BLaER1 (cell line): ENCODE measurements around the gene PGF.

ENCODE experiments used
- H3K27ac ChIP-seq: shearing (Covaris generic); formaldehyde crosslinking; 2 replicates; pipeline ENCODE4 v1.8.1; 2022
- H3K27me3 ChIP-seq: shearing (Covaris generic); formaldehyde crosslinking; 2 replicates; pipeline ENCODE4 v1.8.1; 2022
- H3K36me3 ChIP-seq: shearing (Covaris generic); formaldehyde crosslinking; 2 replicates; pipeline ENCODE4 v1.8.1; 2022
- H3K4me1 ChIP-seq: shearing (Covaris generic); formaldehyde crosslinking; 2 replicates; pipeline ENCODE4 v1.8.1; 2022
- H3K4me2 ChIP-seq: shearing (Covaris generic); formaldehyde crosslinking; 2 replicates; pipeline ENCODE4 v1.8.1; 2022
- H3K4me3 ChIP-seq: shearing (Covaris generic); formaldehyde crosslinking; 2 replicates; pipeline ENCODE4 v1.8.1; 2022
- H3K9ac ChIP-seq: shearing (Covaris generic); formaldehyde crosslinking; 2 replicates; pipeline ENCODE4 v1.8.1; 2022
- H3K9me3 ChIP-seq: shearing (Covaris generic); formaldehyde crosslinking; 2 replicates; pipeline ENCODE4 v1.8.1; 2022
- H4K20me1 ChIP-seq: shearing (Covaris generic); formaldehyde crosslinking; 2 replicates; pipeline ENCODE4 v1.8.1; 2022
- Cebpa-rat ChIP-seq: shearing (Covaris generic); IDR thresholded peaks from 2 replicates; pipeline ENCODE4 v1.8.1; 2022

The PGF gene

GRCh38 chr14:74945261-74945851, 10.0 kb downstream of the PGF start:
- no peak overlapping the region for H3K4me3 ChIP-seq
- H4K20me1 ChIP-seq: no peaks in the 10 kb centered on the region
- peaks cover 72% of the 10 kb centered on the region for H3K4me1 ChIP-seq
- no peaks in the 10 kb centered on the region for H3K9me3 ChIP-seq
- H3K27ac ChIP-seq: peak overlapping the region; percentile 55
- H3K4me2 ChIP-seq: peak overlapping the region; percentile 72
- H3K36me3 ChIP-seq: no peaks in the 10 kb centered on the region
- TF ChIP-seq Cebpa-rat: no peak
- H3K27me3 ChIP-seq: no peaks in the 10 kb centered on the region
- H3K9ac ChIP-seq: peak overlapping the region; percentile 18

- H4K20me1 ChIP-seq: no peaks in the 10 kb centered on the region
- peak overlapping the region; percentile 97 for H3K27ac ChIP-seq
- H3K9ac ChIP-seq: peak overlapping the region; percentile 82
- no peak for TF ChIP-seq Cebpa-rat
- no peaks in the 10 kb centered on the region for H3K27me3 ChIP-seq
- H3K4me3 ChIP-seq: peak overlapping the region; percentile 59
- H3K4me2 ChIP-seq: peak overlapping the region; percentile 97
- peaks cover 100% of the 10 kb centered on the region for H3K4me1 ChIP-seq
- H3K36me3 ChIP-seq: no peaks in the 10 kb centered on the region
- H3K9me3 ChIP-seq: no peaks in the 10 kb centered on the region
These were observed 12.8 kb downstream of the PGF start for GRCh38 chr14:74942608-74943007.

- H3K4me1 ChIP-seq: peaks cover 100% of the 10 kb centered on the region
- H3K9ac ChIP-seq: peak overlapping the region; percentile 82
These were observed 13.2 kb downstream of the PGF start for GRCh38 chr14:74942181-74942580.

GRCh38 chr14:74941676-74942097, 13.7 kb downstream of the PGF start:
- no peak for TF ChIP-seq Cebpa-rat
- H3K36me3 ChIP-seq: no peaks in the 10 kb centered on the region

More at GRCh38 chr14:74942181-74942580, 13.2 kb downstream of the PGF start:
- Histone ChIP-seq H3K27me3 (no peaks in the 10 kb centered on the region), H3K27ac (peak overlapping the region; percentile 97), H3K9me3 (no peaks in the 10 kb centered on the region), H3K4me2 (peak overlapping the region; percentile 97), H4K20me1 (no peaks in the 10 kb centered on the region), H3K36me3 (no peaks in the 10 kb centered on the region), H3K4me3 (peak overlapping the region; percentile 59)
- TF ChIP-seq Cebpa-rat: no peak

GRCh38 chr14:74940956-74941565, 14.3 kb downstream of the PGF start:
- H3K36me3 ChIP-seq: no peaks in the 10 kb centered on the region
- no peaks in the 10 kb centered on the region for H3K9me3 ChIP-seq
- H3K4me1 ChIP-seq: peaks cover 100% of the 10 kb centered on the region
- H3K9ac ChIP-seq: peak overlapping the region; percentile 82
- H3K27me3 ChIP-seq: no peaks in the 10 kb centered on the region
- no peaks in the 10 kb centered on the region for H4K20me1 ChIP-seq
- no peak for TF ChIP-seq Cebpa-rat
- H3K27ac ChIP-seq: peak overlapping the region; percentile 97
- peak overlapping the region; percentile 97 for H3K4me2 ChIP-seq
- H3K4me3 ChIP-seq: peak overlapping the region; percentile 59

More at GRCh38 chr14:74941676-74942097, 13.7 kb downstream of the PGF start:
- peak overlapping the region; percentile 82 for H3K9ac ChIP-seq
- peak overlapping the region; percentile 97 for H3K27ac ChIP-seq
- peak overlapping the region; percentile 59 for H3K4me3 ChIP-seq
- H3K27me3 ChIP-seq: no peaks in the 10 kb centered on the region
- no peaks in the 10 kb centered on the region for H4K20me1 ChIP-seq
- peak overlapping the region; percentile 97 for H3K4me2 ChIP-seq
- H3K9me3 ChIP-seq: no peaks in the 10 kb centered on the region
- peaks cover 100% of the 10 kb centered on the region for H3K4me1 ChIP-seq

GRCh38 chr14:74938531-74939495, 16.6 kb downstream of the PGF start:
- no peak for TF ChIP-seq Cebpa-rat
- Histone ChIP-seq H3K36me3 (no peaks in the 10 kb centered on the region), H3K4me2 (peak overlapping the region; percentile 97), H3K9me3 (no peaks in the 10 kb centered on the region), H3K27ac (peak overlapping the region; percentile 97), H3K4me1 (peaks cover 100% of the 10 kb centered on the region), H3K9ac (peak overlapping the region; percentile 82), H4K20me1 (no peaks in the 10 kb centered on the region), H3K27me3 (no peaks in the 10 kb centered on the region), H3K4me3 (no peak overlapping the region)

- H3K4me2 ChIP-seq: peak overlapping the region; percentile 86
- H4K20me1 ChIP-seq: no peaks in the 10 kb centered on the region
- H3K9me3 ChIP-seq: no peaks in the 10 kb centered on the region
- H3K4me1 ChIP-seq: peaks cover 100% of the 10 kb centered on the region
- H3K27ac ChIP-seq: peak overlapping the region; percentile 95; the same call in 1 of the 2 replicates
- H3K9ac ChIP-seq: no peak overlapping the region
- H3K27me3 ChIP-seq: no peaks in the 10 kb centered on the region
- no peak for TF ChIP-seq Cebpa-rat
- no peaks in the 10 kb centered on the region for H3K36me3 ChIP-seq
- H3K4me3 ChIP-seq: no peak overlapping the region
These were observed 18.2 kb downstream of the PGF start for GRCh38 chr14:74937171-74937570.

GRCh38 chr14:74936731-74937130, 18.7 kb downstream of the PGF start:
- H3K9ac ChIP-seq: no peak overlapping the region
- H4K20me1 ChIP-seq: no peaks in the 10 kb centered on the region
- H3K27ac ChIP-seq: peak overlapping the region; percentile 95; the same call in 1 of the 2 replicates
- no peak overlapping the region for H3K4me3 ChIP-seq
- H3K27me3 ChIP-seq: no peaks in the 10 kb centered on the region
- peak overlapping the region; percentile 86 for H3K4me2 ChIP-seq
- H3K4me1 ChIP-seq: peaks cover 100% of the 10 kb centered on the region
- no peaks in the 10 kb centered on the region for H3K9me3 ChIP-seq
- H3K36me3 ChIP-seq: no peaks in the 10 kb centered on the region
- TF ChIP-seq Cebpa-rat: no peak

GRCh38 chr14:74936151-74936550, 19.2 kb downstream of the PGF start:
- Histone ChIP-seq H3K36me3 (no peaks in the 10 kb centered on the region), H3K27me3 (no peaks in the 10 kb centered on the region), H3K9ac (no peak overlapping the region), H4K20me1 (no peaks in the 10 kb centered on the region), H3K4me2 (peak overlapping the region; percentile 86), H3K27ac (peak overlapping the region; percentile 95), H3K9me3 (no peaks in the 10 kb centered on the region), H3K4me1 (peaks cover 100% of the 10 kb centered on the region), H3K4me3 (no peak overlapping the region)
- TF ChIP-seq Cebpa-rat: no peak
